Inferior parietal cortex (tissue), 1 donor: ENCODE measurements around the gene FEM1B.

Experiments
- DNase-seq: peaks from one replicate; pipeline ENCODE4 v3.0.0-alpha.2; 2016; ENCODE audit errors: extremely low spot score

Gene FEM1B

GRCh38 chr15:68285259-68285980, 7.9 kb downstream of the FEM1B start:
- DNase-seq, result no peak

- no peak for DNase-seq
Measured at GRCh38 chr15:68286256-68286655, 8.7 kb downstream of the FEM1B start.

GRCh38 chr15:68289057-68289456, 11.5 kb downstream of the FEM1B start:
- no peak for DNase-seq

DNA sequence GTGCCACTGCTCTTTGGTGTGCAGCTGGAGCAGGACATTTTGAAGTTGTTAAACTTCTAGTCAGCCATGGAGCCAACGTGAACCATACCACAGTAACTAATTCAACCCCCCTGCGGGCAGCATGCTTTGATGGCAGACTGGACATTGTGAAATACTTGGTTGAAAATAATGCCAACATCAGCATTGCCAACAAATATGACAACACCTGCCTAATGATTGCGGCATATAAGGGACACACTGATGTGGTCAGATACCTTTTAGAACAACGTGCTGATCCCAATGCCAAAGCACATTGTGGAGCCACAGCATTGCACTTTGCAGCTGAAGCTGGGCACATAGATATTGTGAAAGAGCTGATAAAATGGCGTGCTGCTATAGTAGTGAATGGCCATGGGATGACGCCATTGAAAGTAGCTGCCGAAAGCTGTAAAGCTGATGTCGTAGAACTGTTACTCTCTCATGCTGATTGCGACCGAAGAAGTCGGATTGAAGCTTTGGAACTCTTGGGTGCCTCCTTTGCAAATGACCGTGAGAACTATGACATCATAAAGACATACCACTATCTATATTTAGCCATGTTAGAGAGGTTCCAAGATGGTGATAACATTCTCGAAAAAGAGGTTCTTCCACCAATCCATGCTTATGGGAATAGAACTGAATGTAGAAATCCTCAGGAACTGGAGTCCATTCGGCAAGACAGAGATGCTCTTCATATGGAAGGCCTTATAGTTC, 12.2 kb downstream of the FEM1B start:
- DNase-seq, result no peak

DNA sequence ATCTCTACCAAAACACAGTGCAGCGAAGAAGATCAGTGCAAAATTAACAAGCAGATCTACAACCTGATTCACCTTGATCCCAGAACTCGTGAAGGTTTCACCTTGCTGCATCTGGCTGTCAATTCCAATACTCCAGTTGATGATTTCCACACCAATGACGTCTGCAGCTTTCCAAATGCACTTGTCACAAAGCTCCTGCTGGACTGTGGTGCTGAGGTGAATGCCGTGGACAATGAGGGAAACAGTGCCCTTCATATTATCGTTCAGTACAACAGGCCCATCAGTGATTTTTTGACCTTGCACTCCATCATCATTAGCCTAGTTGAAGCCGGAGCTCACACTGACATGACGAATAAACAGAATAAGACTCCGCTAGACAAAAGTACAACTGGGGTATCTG, 13.2 kb downstream of the FEM1B start:
- no peak for DNase-seq

DNA sequence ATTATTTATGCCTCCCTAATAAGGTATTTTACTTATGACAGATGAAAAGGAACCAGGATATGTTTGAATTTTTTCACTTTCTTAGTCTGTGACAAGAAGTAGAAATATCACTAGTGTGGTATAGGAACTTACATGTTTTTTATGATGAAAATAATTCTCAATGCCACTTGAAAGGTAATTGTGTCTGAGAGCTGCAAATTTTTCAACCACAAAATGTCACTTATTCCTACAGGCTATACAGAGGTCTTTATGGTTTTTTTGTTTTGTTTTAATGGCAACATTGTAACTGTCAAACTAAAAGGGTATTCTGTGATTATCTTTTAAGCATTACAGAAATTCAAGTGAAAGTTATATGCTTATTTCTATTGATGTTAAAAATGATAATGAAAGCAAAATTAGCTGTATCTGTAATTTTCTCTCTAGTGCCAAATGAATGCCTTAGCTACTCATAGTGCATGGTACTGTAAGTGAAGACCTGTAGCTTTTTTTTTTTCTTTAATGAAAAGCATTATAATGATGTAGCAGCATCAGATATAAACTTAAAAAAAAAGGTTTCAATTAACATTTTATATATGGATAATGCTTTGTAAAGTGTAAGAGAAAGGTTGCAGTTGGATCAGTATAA, 14.7 kb downstream of the FEM1B start:
- DNase-seq, result no peak

- DNase-seq, result no peak
Measured at GRCh38 chr15:68292967-68293366, 15.4 kb downstream of the FEM1B start.

- no peak for DNase-seq
Measured at GRCh38 chr15:68295014-68295805, 17.7 kb downstream of the FEM1B start.

GRCh38 chr15:68298336-68298735, 20.8 kb downstream of the FEM1B start:
- DNase-seq, result no peak

DNA sequence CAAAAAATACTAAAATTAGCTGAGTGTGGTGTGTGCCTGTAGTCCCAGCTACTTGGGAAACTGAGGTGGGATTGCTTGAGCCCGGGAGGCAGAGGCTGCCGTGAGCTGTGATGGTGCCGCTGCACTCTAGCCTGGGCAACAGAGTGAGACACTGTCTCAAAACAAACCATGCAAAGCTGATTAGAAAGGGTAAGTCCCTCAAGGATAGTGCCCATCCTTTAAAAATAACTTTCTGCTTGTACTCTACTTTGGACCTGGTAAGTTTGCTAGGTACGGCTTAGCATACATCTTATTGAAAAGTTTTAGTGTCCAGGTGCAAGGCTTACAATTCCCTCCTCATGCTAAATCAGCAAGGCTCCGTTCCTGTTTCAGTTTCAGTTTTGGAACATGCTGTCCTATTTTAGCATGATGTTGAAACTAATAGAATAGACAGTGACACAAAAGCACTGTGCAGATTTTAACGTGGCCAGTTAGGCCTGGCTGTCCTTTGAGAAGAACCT, 21.4 kb downstream of the FEM1B start:
- DNase-seq, result peak; percentile 54

DNA sequence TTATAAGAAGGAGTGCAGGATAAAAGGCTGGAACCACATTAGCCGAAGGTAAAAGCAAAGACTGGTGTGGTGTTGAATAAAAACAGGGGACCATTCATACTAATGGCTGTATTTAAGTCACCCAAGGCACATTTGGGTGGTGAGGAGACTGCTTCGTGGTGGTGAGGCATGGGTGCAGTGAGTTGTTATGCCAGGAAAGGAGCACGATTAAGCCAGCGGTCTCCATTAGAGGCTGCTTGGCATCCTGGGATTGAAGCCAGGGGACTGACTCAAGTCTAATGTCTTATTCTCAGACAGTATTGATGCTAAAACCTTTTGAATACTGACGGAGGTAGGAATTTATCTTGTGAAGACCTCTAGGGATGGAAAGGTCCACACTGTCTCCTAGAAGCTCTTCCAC, 21.9 kb downstream of the FEM1B start:
- DNase-seq, result no peak

- no peak for DNase-seq
Measured at GRCh38 chr15:68300115-68300940, 22.8 kb downstream of the FEM1B start.

DNA sequence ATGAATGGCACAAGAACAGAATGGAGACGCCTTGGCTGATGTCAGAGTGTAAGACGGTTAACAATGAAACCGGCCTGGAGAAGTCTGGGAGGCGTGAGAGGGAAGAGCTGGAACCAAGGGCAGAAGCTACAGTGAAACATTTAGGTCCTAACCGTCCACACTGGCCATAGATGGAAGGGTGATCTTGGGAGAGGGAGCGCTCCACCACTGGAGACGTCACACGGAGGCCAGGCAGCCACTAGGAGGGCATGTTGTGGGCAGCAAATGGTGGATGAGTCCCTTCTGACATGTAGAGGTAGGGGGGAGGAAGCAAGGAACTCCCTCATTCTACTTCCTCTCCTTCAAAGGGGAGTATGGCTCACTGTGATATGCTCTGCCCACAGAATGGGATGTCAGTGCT, 23.8 kb downstream of the FEM1B start:
- DNase-seq, result no peak

- no peak for DNase-seq
Measured at GRCh38 chr15:68302729-68303128, 25.2 kb downstream of the FEM1B start.

DNA sequence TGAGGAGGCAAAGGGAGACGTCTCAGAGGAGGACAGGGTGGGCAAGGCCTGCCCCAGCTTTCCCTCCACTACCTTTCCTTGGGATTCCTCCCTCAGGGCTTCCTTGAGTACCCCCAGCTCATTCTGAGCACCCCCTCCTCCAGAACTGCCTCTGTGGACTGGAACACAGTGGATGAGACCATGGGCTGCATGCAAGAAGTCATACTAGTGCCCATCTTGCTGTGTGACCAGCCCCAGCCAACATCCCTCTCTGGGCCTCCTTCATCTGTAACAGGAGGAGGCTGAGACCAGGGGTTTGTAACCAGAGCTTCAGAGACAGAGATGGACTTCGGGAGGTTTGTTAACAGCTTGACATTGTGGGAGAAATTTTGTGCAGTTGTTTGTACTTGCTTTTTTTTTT, 25.6 kb downstream of the FEM1B start:
- no peak for DNase-seq

DNA sequence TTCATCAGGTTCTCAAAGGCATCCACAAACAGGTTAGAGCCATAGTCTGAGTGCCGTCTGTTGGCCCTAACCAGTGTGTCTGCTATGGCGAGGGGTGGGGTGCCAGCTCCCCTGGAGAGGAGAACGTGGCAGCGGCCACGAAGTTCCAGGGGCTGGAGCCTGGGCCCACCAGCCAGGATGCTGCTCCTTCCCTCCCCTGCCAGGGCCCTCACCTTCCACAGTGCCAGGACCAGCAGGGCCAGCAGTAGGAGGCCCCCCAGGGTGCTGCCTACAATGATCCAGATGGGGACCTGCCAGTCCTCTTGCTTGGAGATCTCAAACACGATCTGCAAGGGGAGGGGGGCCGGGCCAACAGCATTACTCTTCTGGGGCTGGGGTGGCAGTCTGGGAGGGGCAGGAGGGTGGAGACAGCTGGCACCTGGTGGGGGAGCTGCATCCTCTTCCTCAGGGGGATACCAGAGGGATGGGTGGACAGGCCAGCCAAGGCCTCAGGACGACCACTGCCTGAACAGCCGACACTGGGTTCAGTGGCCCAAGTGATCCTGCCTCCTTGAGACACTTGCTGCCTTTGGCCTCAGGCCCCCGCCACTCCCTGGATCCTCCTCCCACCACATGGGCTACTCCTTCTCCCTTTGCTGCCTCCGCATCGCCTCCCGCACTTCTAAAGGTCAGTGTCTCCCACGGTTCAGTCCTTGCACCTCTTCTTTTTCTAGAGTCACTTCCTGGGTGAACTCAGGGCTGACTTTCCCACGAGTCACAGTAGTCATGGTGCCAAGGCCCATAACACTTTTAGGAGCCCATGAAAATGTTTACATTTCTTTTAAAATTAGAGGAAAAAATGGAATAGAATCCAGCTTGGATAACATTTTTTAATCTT, 26.3 kb downstream of the FEM1B start:
- DNase-seq, result no peak

DNA sequence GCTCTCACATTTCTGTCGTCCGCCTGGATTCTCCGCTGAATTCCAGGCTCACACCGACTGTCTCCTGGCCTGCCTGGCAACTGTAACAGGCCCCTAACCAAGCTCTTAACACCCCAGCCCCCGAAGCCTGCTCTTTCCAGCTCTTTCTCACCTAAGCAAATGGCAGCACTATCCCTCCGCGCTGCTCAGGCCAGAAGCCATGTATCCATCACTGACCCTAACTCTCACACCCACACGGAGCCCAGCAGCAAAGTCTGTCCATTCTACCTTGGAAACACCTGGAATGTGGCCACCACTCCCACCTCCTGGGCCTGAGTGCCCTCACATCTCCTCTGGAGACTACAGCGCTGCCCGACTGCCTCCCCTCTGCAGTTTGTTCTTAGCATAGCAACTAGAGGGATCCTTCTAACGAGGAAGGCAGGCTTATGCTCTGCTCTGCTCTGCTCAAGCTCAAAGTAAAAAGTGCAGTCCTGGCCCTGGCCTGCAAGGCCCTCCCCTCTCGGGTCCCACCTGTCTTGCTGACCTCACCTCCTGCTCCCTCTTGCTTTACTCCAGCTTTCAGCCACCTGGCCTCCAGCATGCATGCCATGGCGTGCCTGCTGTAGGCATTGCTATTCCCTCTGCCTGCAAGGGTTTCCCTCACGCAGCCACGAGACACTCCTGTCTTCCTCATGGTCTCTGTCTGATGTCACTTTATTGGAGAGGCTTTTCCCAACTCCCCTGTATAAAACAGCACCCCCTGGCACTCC, 27.2 kb downstream of the FEM1B start:
- no peak for DNase-seq

DNA sequence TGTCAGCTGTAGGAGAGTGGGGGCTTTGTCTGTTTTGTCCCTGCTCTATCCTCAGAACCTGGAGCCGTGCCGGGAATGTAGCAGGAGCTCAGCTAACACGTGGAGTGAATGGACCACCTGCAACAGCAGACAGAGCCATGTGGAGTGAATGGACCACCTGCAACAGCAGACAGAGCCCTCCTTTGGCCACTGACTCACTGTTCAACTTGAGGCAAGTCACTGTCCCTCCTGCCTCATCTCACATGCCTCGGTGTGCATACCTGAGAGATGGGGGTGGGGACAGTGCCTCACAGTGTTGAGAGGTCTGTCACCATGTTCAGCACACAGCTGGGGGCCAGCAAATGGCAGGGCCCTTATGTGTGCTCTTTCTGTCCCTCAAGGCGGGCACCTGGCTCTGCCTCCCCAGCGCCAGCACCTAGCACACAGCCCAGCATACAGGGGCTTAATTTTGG, 27.9 kb downstream of the FEM1B start:
- DNase-seq, result no peak
